Prostate gland (tissue), 2 donors: ENCODE results near the gene TAF11L7.
"Not testable (repeated sequence)": the region's sequence is repeated elsewhere in the genome, so short reads cannot be mapped to it uniquely, and the experiment has no call there.

Experiments
- POLR2A ChIP-seq: fragments of 450-650 bp; IDR thresholded peaks from one replicate; pipeline ENCODE4 v1.6.1; 2016; ENCODE audit warnings: antibody characterized with exemption, mild to moderate bottlenecking
- POLR2AphosphoS5 ChIP-seq: sonication (generic); formaldehyde crosslinking; IDR thresholded peaks from one replicate; pipeline ENCODE4 v1.6.1; 2017; ENCODE audit warnings: antibody characterized with exemption
- TF ChIP-seq, protein P1 (sequence below), 4 experiments: fragments of 200-600 bp in 2 of 4; fragments of 450-650 bp in 2 of 4; sonication (generic) in 2 of 4; IDR thresholded peaks; 1 replicate in 3 of 4; 2 replicates in 1 of 4; pipeline ENCODE4 v1.5.1; 2016 to 2019; ENCODE audit warnings: antibody characterized with exemption in 4 of 4, mild to moderate bottlenecking in 2 of 4, moderate library complexity in 2 of 4

DNA sequence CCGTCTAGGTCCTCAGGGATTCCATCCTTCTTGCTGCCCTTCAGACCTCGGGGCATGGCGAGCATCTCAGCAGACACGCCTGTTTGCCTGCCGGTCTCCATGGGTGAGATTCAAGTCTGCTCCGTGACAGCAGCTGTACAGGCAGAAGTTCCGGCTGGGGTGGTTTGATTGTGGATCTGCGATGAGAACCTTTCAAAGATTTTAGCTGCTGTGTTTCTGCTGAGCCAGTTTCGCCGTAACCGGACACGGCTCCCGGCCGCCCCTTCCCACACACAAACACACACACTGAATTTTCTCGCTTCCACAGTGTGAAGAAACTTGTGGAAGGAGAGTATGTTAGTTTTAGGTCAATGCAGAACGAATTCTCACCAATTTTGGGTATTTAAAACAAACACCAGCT lies 5.3 kb upstream of the TAF11L7 start, which contains the start of gene TAF11L8:
- TF ChIP-seq, protein P1, sequence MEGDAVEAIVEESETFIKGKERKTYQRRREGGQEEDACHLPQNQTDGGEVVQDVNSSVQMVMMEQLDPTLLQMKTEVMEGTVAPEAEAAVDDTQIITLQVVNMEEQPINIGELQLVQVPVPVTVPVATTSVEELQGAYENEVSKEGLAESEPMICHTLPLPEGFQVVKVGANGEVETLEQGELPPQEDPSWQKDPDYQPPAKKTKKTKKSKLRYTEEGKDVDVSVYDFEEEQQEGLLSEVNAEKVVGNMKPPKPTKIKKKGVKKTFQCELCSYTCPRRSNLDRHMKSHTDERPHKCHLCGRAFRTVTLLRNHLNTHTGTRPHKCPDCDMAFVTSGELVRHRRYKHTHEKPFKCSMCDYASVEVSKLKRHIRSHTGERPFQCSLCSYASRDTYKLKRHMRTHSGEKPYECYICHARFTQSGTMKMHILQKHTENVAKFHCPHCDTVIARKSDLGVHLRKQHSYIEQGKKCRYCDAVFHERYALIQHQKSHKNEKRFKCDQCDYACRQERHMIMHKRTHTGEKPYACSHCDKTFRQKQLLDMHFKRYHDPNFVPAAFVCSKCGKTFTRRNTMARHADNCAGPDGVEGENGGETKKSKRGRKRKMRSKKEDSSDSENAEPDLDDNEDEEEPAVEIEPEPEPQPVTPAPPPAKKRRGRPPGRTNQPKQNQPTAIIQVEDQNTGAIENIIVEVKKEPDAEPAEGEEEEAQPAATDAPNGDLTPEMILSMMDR (IDR thresholded peaks at IDR 0.05), result not testable (repeated sequence)
- TF ChIP-seq POLR2AphosphoS5, POLR2A: not testable (repeated sequence)
